HepG2 (cell line): ENCODE data around the gene RWDD4. TPM values are rescaled to one million over a fixed set of nuclear protein-coding genes. Genes with fewer than 3 reads are reported as not detected.

Source experiments
- ATAC-seq: fragments of 200-7000 bp; cut with Tn5 transposase; 3 replicates; pipeline ENCODE4 v1.9.1; 2020; ENCODE audit warnings: mild to moderate bottlenecking, moderate library complexity
- BruUV-seq: library from RNA; stranded (reverse); fragments of 400-500 nt; replicated peaks from 2 replicates; lab custom pipeline; 2021; lab: Mats Ljungman, UMichigan
- CTCF ChIA-PET: fragments of 300-600 bp; formaldehyde crosslinking; extraction: SDS; loops from one replicate; lab custom pipeline; 2021; ENCODE audit warnings: low total read pairs, inconsistent platforms, low intra/inter-chr PET ratio; lab: Yijun Ruan, JAX
- POLR2A ChIA-PET: fragments of 350-600 bp; sonication (Branson Sonifier 250); formaldehyde crosslinking; loops from one replicate; lab custom pipeline; 2020; ENCODE audit warnings: antibody characterized with exemption, inconsistent platforms; lab: Yijun Ruan, JAX
- DNase-seq: peaks from one replicate; pipeline ENCODE4 v3.0.0-alpha.2; 2015; ENCODE audit warnings: low spot score
- FAIRE-seq: peaks from 3 replicates; lab custom pipeline; 2011; peaks lifted over from hg19 to GRCh38; lab: Jason Lieb, UNC
- H2AFZ ChIP-seq: one replicate; pipeline ENCODE4 v1.6.1; 2011; ENCODE audit warnings: low read length, inconsistent platforms
- H3K27ac ChIP-seq: fragments of 300-600 bp; 3 replicates; pipeline ENCODE4 v1.8.0; 2011; ENCODE audit warnings: mixed run types, mild to moderate bottlenecking, mixed read lengths, low read length, inconsistent platforms; ENCODE audit not compliant: insufficient read depth; ENCODE audit errors: extremely low read length
- H3K27me3 ChIP-seq, 2 experiments: fragments of 200-600 bp in 1 of 2; 2 replicates in 1 of 2; 3 replicates in 1 of 2; pipeline versions ENCODE4 v1.6.0 to v1.8.0; 2011; ENCODE audit warnings: low read length in 2 of 2, mild to moderate bottlenecking in 2 of 2, moderate library complexity in 2 of 2, inconsistent platforms in 1 of 2; ENCODE audit not compliant: insufficient read depth in 2 of 2, control insufficient read depth in 1 of 2
- H3K36me3 ChIP-seq, 2 experiments: fragments of 200-600 bp in 1 of 2; replicated peaks in 1 of 2; 2 replicates in 1 of 2; 3 replicates in 1 of 2; pipeline versions ENCODE4 v1.5.1 to v1.8.0; 2011; ENCODE audit warnings: low read length in 2 of 2, inconsistent platforms in 1 of 2; ENCODE audit not compliant: insufficient read depth in 2 of 2, control insufficient read depth in 1 of 2
- H3K4me1 ChIP-seq: 2 replicates; pipeline ENCODE4 v1.5.1; 2012; ENCODE audit warnings: low read length, inconsistent platforms; ENCODE audit not compliant: insufficient read depth
- H3K4me2 ChIP-seq: 2 replicates; pipeline ENCODE4 v1.6.0; 2011; ENCODE audit warnings: low read depth, low read length, inconsistent platforms
- H3K4me3 ChIP-seq, 3 experiments: fragments of 200-600 bp in 1 of 3; sonication (generic), shearing (Covaris generic) in 1 of 3; replicated peaks in 1 of 3; 2 replicates each; pipeline ENCODE4 v1.5.1; 2011 to 2016; ENCODE audit warnings: low read length in 3 of 3, inconsistent platforms in 2 of 3, low read depth in 2 of 3, mild to moderate bottlenecking in 2 of 3, control low read depth in 1 of 3, mixed read lengths in 1 of 3; ENCODE audit not compliant: insufficient read depth in 1 of 3
- H3K79me2 ChIP-seq: one replicate; pipeline ENCODE4 v1.6.1; 2011; ENCODE audit warnings: low read length, inconsistent platforms; ENCODE audit not compliant: insufficient read depth
- H3K9ac ChIP-seq: 2 replicates; pipeline ENCODE4 v1.6.0; 2011; ENCODE audit warnings: mild to moderate bottlenecking, low read depth, low read length, inconsistent platforms; ENCODE audit not compliant: insufficient read depth
- H3K9me3 ChIP-seq: 2 replicates; pipeline ENCODE4 v1.5.1; 2012; ENCODE audit warnings: mild to moderate bottlenecking, low read length
- H4K20me1 ChIP-seq: 2 replicates; pipeline ENCODE4 v1.6.0; 2011; ENCODE audit warnings: inconsistent platforms, mild to moderate bottlenecking, low read length, moderate library complexity; ENCODE audit not compliant: insufficient read depth
- ETV6 ChIP-seq: sonication (generic); formaldehyde crosslinking; conservative IDR thresholded peaks from 2 replicates; pipeline ENCODE4 v1.4.0; 2020; ENCODE audit warnings: missing genetic modification reagents
- HNF4A ChIP-seq: sonication (generic); formaldehyde crosslinking; IDR thresholded peaks from 2 replicates; pipeline ENCODE4 v1.4.0; 2020; ENCODE audit warnings: missing genetic modification reagents
- POGZ ChIP-seq: sonication (generic); formaldehyde crosslinking; IDR thresholded peaks from 2 replicates; pipeline ENCODE4 v1.4.0; 2020; ENCODE audit warnings: mild to moderate bottlenecking, missing genetic modification reagents
- SALL1 ChIP-seq: sonication (generic); formaldehyde crosslinking; IDR thresholded peaks from 2 replicates; pipeline ENCODE4 v1.8.0; 2022; ENCODE audit warnings: mild to moderate bottlenecking, missing genetic modification reagents
- THAP8 ChIP-seq: sonication (generic); formaldehyde crosslinking; IDR thresholded peaks from 2 replicates; pipeline ENCODE4 v1.5.1; 2020; ENCODE audit warnings: missing genetic modification reagents, mild to moderate bottlenecking, borderline replicate concordance
- ZNF629 ChIP-seq: sonication (generic); formaldehyde crosslinking; conservative IDR thresholded peaks from 2 replicates; pipeline ENCODE4 v1.5.0; 2020; ENCODE audit warnings: missing genetic modification reagents
- ZNF839 ChIP-seq: sonication (generic); formaldehyde crosslinking; IDR thresholded peaks from 2 replicates; pipeline ENCODE4 v1.4.0; 2020; ENCODE audit warnings: missing genetic modification reagents, mild to moderate bottlenecking, borderline replicate concordance
- in situ Hi-C: cut with HindIII; loops from 2 replicates; pipeline ENCODE4 v1.10.0; 2017; ENCODE audit warnings: low pct_unique_long_range_greater_than_20kb; ENCODE audit not compliant: extremely low pct_ligation_motif_present
- intact Hi-C: fragments of 100-400 bp; cut with micrococcal nuclease; formaldehyde crosslinking; loops from one replicate; pipeline ENCODE4 v1.10.0; 2022; ENCODE audit not compliant: unreplicated experiment
- polyA plus RNA-seq, 8 experiments: library from polyadenylated mRNA; depleted of rRNA in 3 of 8; stranded (reverse) in 7 of 8; unstranded in 1 of 8; fragments of >200 nt; fragmentation: Illumina TruSeq in 4 of 8; extraction: Trizol in 4 of 8; gene quantifications; 2 replicates each; pipeline versions ENCODE4 v1.2.1 to v1.2.3, GENCODE V29; 2011 to 2016; ENCODE audit warnings: low read depth in 4 of 8, missing spikeins in 1 of 8, mixed read lengths in 1 of 8; ENCODE audit not compliant: insufficient read depth in 1 of 8
- total RNA-seq, 5 experiments: library from RNA; depleted of rRNA; stranded (reverse); fragments of >200 nt; fragmentation: Illumina TruSeq; extraction: Trizol; gene quantifications; 2 replicates each; pipeline ENCODE4 v1.2.3, GENCODE V29; 2016; ENCODE audit warnings: low read depth in 1 of 5
- TF ChIP-seq, protein P1 (sequence below): sonication (generic); formaldehyde crosslinking; conservative IDR thresholded peaks from 2 replicates; pipeline ENCODE4 v1.8.0; 2022; ENCODE audit warnings: missing genetic modification reagents
- TF ChIP-seq, protein P2 (sequence below): sonication (generic); formaldehyde crosslinking; IDR thresholded peaks from 2 replicates; pipeline ENCODE4 v1.5.0; 2020; ENCODE audit warnings: missing genetic modification reagents
- TF ChIP-seq, protein P3 (sequence below): IDR thresholded peaks from 2 replicates; pipeline ENCODE4 v1.6.1; 2016; ENCODE audit warnings: missing biosample characterization, missing genetic modification reagents, low read depth

The RWDD4 gene
- total and polyA plus RNA-seq, 2 of the 13 experiments (the other 11 are each of a cell fraction or from before 2014, with no cell fraction given) = 10.2 to 25.4 TPM

GRCh38 chr4:183698909-183699308 is 39.9 kb upstream of the RWDD4 start:
- TF ChIP-seq, protein P1, sequence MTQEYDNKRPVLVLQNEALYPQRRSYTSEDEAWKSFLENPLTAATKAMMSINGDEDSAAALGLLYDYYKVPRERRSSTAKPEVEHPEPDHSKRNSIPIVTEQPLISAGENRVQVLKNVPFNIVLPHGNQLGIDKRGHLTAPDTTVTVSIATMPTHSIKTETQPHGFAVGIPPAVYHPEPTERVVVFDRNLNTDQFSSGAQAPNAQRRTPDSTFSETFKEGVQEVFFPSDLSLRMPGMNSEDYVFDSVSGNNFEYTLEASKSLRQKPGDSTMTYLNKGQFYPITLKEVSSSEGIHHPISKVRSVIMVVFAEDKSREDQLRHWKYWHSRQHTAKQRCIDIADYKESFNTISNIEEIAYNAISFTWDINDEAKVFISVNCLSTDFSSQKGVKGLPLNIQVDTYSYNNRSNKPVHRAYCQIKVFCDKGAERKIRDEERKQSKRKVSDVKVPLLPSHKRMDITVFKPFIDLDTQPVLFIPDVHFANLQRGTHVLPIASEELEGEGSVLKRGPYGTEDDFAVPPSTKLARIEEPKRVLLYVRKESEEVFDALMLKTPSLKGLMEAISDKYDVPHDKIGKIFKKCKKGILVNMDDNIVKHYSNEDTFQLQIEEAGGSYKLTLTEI (CRISPR knock-in tag) = no peak
- 0 out of 2 replicates have a peak, but pooled peaks have one; percentile 23 for TF ChIP-seq HNF4A
- CTCF ChIA-PET = no interaction called here
- H3K4me3 ChIP-seq = no peak overlapping the region
- no peak overlapping the region for H2AFZ ChIP-seq
- POLR2A ChIA-PET = no interaction called here
- H3K4me1 ChIP-seq = peaks cover 8% of the 10 kb centered on the region; the same call in 1 of the 2 replicates
- BruUV-seq = no TSS peak
- H3K27me3 ChIP-seq = no peaks in the 10 kb centered on the region
- no peak for DNase-seq
- H3K9ac ChIP-seq = no peak overlapping the region
- H3K9me3 ChIP-seq = no peaks in the 10 kb centered on the region
- no peaks in the 10 kb centered on the region for H3K79me2 ChIP-seq
- no peak overlapping the region for H3K27ac ChIP-seq
- no peaks in the 10 kb centered on the region for H4K20me1 ChIP-seq
- no peak overlapping the region for H3K4me2 ChIP-seq
- peaks cover 10 to 62% of the 10 kb centered on the region in 2 experiments; a peak in 4 of 5 replicates for H3K36me3 ChIP-seq
- FAIRE-seq = no peak
- in situ Hi-C loops (no loop called here), intact Hi-C loops (no loop called here)
- ATAC-seq = peak; percentile 41; the same call in 1 of the 3 replicates

- no peak for DNase-seq
- no peak overlapping the region for H3K4me2 ChIP-seq
- no peaks in the 10 kb centered on the region for H3K79me2 ChIP-seq
- BruUV-seq = no TSS peak
- H3K9me3 ChIP-seq = no peaks in the 10 kb centered on the region
- ATAC-seq = no peak
- intact Hi-C loops = no loop called here
- no peak overlapping the region for H2AFZ ChIP-seq
- H3K27ac ChIP-seq = no peak overlapping the region
- H3K4me1 ChIP-seq = no peaks in the 10 kb centered on the region
- no peaks in the 10 kb centered on the region for H4K20me1 ChIP-seq
- FAIRE-seq = no peak
- in situ Hi-C loops = no loop called here
- ChIA-PET POLR2A (no interaction called here), CTCF (no interaction called here)
- H3K9ac ChIP-seq = no peak overlapping the region
- H3K36me3 ChIP-seq = peaks cover 7 to 37% of the 10 kb centered on the region in 2 experiments
- H3K4me3 ChIP-seq = no peak overlapping the region
- TF ChIP-seq ZNF629 (CRISPR knock-in tag) = peak; percentile 51; the same call in 1 of the 2 replicates
- TF ChIP-seq, protein P2, sequence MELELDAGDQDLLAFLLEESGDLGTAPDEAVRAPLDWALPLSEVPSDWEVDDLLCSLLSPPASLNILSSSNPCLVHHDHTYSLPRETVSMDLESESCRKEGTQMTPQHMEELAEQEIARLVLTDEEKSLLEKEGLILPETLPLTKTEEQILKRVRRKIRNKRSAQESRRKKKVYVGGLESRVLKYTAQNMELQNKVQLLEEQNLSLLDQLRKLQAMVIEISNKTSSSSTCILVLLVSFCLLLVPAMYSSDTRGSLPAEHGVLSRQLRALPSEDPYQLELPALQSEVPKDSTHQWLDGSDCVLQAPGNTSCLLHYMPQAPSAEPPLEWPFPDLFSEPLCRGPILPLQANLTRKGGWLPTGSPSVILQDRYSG (CRISPR knock-in tag) = no peak
- no peak for TF ChIP-seq POGZ (CRISPR knock-in tag)
- TF ChIP-seq THAP8 (CRISPR knock-in tag) = no peak
- TF ChIP-seq, protein P3, sequence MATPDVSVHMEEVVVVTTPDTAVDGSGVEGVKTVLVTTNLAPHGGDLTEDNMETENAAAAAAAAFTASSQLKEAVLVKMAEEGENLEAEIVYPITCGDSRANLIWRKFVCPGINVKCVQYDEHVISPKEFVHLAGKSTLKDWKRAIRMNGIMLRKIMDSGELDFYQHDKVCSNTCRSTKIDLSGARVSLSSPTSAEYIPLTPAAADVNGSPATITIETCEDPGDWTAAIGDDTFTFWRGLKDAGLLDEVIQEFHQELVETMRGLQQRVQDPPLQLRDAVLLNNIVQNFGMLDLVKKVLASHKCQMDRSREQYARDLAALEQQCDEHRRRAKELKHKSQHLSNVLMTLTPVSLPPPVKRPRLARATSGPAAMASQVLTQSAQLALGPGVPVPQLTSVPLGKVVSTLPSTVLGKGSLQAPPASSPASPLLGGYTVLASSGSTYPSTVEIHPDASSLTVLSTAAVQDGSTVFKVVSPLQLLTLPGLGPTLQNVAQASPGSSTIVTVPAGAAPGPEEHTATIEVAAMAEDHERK (CRISPR knock-in tag) = no peak
- TF ChIP-seq ZNF839 (CRISPR knock-in tag) = no peak
- TF ChIP-seq ETV6 (CRISPR knock-in tag) = no peak
- TF ChIP-seq SALL1 (CRISPR knock-in tag) = no peak
- H3K27me3 ChIP-seq = no peaks in the 10 kb centered on the region
Observed at GRCh38 chr4:183691897-183692296, 32.9 kb upstream of the RWDD4 start.
